A172 (cell line): ENCODE measurements around the gene NDP. TPM values are rescaled to one million over a fixed set of nuclear protein-coding genes. Genes with fewer than 3 reads are reported as not detected.

Source experiments
- total RNA-seq: library from RNA; depleted of rRNA; stranded (reverse); fragments of >200 nt; shearing (Covaris generic); gene quantifications from 2 replicates; pipeline ENCODE4 v1.2.3, GENCODE V29; 2014; rRNA removed

NDP gene
- total RNA-seq, 1 experiment from 2014 or later = not detected

Other genes with a start within 250 kb of the NDP start
- gene MAOB, start 90.9 kb downstream of the NDP start, total RNA-seq = not detected in 2 replicates